Uterus (tissue), 2 donors: Measurements from ENCODE around the gene CELA2A.

Experiments used
- POLR2A ChIP-seq, 2 donors: fragments of 450-650 bp; IDR thresholded peaks; one replicate each; pipeline ENCODE4 v1.6.1; 2016; ENCODE audit warnings: antibody characterized with exemption in 2 of 2, mild to moderate bottlenecking in 1 of 2, moderate library complexity in 1 of 2
- TF ChIP-seq, protein P1 (sequence below), 4 experiments: fragments of 200-600 bp in 2 of 4; fragments of 450-650 bp in 2 of 4; sonication (generic) in 2 of 4; IDR thresholded peaks; one replicate each; pipeline ENCODE4 v1.5.1; 2016 to 2019; ENCODE audit warnings: antibody characterized with exemption in 4 of 4, mild to moderate bottlenecking in 2 of 4, moderate library complexity in 1 of 4

DNA sequence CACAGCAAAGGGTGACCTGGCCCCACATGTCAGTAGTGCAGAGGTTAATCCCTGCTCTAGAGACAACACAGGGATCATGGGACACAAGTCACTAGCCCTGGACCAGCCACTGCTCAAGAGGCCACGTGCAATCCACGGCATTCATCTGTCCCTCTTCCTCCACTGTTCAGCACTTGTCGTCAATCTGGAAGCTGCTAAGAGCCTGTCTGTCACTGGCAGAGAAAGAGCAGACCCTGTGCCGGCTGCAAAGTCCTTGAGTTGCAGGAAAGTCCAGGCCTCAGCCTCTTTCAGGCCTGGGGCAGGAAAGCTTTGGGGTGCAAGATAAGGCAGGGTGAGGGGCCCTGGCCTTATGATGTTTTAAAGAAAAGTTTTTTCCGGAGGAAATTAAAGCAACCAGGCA, 36.1 kb downstream of the CELA2A start:
- TF ChIP-seq, protein P1, sequence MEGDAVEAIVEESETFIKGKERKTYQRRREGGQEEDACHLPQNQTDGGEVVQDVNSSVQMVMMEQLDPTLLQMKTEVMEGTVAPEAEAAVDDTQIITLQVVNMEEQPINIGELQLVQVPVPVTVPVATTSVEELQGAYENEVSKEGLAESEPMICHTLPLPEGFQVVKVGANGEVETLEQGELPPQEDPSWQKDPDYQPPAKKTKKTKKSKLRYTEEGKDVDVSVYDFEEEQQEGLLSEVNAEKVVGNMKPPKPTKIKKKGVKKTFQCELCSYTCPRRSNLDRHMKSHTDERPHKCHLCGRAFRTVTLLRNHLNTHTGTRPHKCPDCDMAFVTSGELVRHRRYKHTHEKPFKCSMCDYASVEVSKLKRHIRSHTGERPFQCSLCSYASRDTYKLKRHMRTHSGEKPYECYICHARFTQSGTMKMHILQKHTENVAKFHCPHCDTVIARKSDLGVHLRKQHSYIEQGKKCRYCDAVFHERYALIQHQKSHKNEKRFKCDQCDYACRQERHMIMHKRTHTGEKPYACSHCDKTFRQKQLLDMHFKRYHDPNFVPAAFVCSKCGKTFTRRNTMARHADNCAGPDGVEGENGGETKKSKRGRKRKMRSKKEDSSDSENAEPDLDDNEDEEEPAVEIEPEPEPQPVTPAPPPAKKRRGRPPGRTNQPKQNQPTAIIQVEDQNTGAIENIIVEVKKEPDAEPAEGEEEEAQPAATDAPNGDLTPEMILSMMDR (IDR thresholded peaks at IDR 0.05) = no peak
- no peak for TF ChIP-seq POLR2A (IDR thresholded peaks at IDR 0.05)
